EL (cell line): ENCODE data around the gene SEC22A.
A peak's percentile ranks its signal among the peaks of the same experiment; 100 is the strongest.

Experiments used
- DNase-seq: peaks from one replicate; pipeline ENCODE4 v3.0.0-alpha.2; 2016

The SEC22A gene

GRCh38 chr3:123290107-123290930 is 88.6 kb downstream of the SEC22A start:
- no peak for DNase-seq

- no peak for DNase-seq
Measured at GRCh38 chr3:123290962-123291361, 89.2 kb downstream of the SEC22A start.

GRCh38 chr3:123291404-123291803 is 89.7 kb downstream of the SEC22A start:
- no peak for DNase-seq

GRCh38 chr3:123292321-123293310 is 90.9 kb downstream of the SEC22A start:
- no peak for DNase-seq

- DNase-seq: no peak
Measured at GRCh38 chr3:123294296-123294938, 92.7 kb downstream of the SEC22A start.

GRCh38 chr3:123295171-123295900 is 93.6 kb downstream of the SEC22A start:
- no peak for DNase-seq

GRCh38 chr3:123295901-123296250 is 94.1 kb downstream of the SEC22A start:
- DNase-seq: no peak

GRCh38 chr3:123296261-123296660 is 94.5 kb downstream of the SEC22A start:
- no peak for DNase-seq

GRCh38 chr3:123296836-123297626 is 95.3 kb downstream of the SEC22A start:
- DNase-seq: no peak

- DNase-seq: no peak
Measured at GRCh38 chr3:123297627-123297899, 95.8 kb downstream of the SEC22A start.

GRCh38 chr3:123298903-123299302 is 97.2 kb downstream of the SEC22A start:
- peak; percentile 18 for DNase-seq

- no peak for DNase-seq
Measured at GRCh38 chr3:123299581-123299980, 97.8 kb downstream of the SEC22A start.

- no peak for DNase-seq
Measured at GRCh38 chr3:123300056-123300455, 98.3 kb downstream of the SEC22A start.

GRCh38 chr3:123300583-123300982 is 98.8 kb downstream of the SEC22A start:
- no peak for DNase-seq

- peak; percentile 5 for DNase-seq
Measured at GRCh38 chr3:123301331-123302184, 99.8 kb downstream of the SEC22A start.

- DNase-seq: no peak
Measured at GRCh38 chr3:123302961-123303360, 101.2 kb downstream of the SEC22A start.

GRCh38 chr3:123303976-123304560 is 102.3 kb downstream of the SEC22A start:
- DNase-seq: no peak

GRCh38 chr3:123305192-123305591 is 103.4 kb downstream of the SEC22A start:
- DNase-seq: no peak

GRCh38 chr3:123307064-123307463 is 105.3 kb downstream of the SEC22A start:
- no peak for DNase-seq

- DNase-seq: no peak
Measured at GRCh38 chr3:123310186-123310585, 108.4 kb downstream of the SEC22A start.

GRCh38 chr3:123310741-123311140 is 109.0 kb downstream of the SEC22A start:
- no peak for DNase-seq
